GM21723 (cell line): ENCODE results near the gene PRR30.
A peak's percentile ranks its signal among the peaks of the same experiment; 100 is the strongest.

Experiments used
- ATAC-seq: cut with Tn5 transposase; IDR thresholded peaks from one replicate; pipeline ENCODE4 v1.9.1; 2021; ENCODE audit warnings: mild to moderate bottlenecking, moderate library complexity; ENCODE audit not compliant: unreplicated experiment

Gene PRR30

DNA sequence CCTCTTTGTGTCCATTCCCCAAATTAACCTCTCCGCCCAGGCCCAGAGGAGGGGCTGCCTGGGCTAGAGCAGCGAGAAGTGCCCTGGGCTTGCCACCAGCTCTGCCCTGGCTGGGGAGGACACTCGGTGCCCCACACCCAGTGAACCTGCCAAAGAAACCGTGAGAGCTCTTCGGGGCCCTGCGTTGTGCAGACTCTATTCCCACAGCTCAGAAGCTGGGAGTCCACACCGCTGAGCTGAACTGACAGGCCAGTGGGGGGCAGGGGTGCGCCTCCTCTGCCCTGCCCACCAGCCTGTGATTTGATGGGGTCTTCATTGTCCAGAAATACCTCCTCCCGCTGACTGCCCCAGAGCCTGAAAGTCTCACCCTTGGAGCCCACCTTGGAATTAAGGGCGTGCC is 39.2 kb downstream of the PRR30 start:
- no peak for ATAC-seq

DNA sequence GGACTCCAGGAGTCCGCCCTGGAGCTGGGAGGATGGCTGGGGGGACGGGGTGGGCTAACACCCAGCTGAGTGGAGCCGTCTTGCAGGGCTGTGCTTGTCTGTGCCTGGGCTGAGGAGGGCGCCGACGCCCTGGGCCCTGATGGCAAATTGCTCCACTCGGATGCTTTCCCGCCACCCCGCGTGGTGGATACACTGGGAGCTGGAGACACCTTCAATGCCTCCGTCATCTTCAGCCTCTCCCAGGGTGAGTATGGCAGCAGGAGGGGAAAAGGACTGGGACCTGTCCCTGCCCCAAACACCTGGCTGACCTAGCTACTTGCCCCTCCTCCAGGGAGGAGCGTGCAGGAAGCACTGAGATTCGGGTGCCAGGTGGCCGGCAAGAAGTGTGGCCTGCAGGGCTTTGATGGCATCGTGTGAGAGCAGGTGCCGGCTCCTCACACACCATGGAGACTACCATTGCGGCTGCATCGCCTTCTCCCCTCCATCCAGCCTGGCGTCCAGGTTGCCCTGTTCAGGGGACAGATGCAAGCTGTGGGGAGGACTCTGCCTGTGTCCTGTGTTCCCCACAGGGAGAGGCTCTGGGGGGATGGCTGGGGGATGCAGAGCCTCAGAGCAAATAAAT is 39.8 kb downstream of the PRR30 start:
- no peak for ATAC-seq

DNA sequence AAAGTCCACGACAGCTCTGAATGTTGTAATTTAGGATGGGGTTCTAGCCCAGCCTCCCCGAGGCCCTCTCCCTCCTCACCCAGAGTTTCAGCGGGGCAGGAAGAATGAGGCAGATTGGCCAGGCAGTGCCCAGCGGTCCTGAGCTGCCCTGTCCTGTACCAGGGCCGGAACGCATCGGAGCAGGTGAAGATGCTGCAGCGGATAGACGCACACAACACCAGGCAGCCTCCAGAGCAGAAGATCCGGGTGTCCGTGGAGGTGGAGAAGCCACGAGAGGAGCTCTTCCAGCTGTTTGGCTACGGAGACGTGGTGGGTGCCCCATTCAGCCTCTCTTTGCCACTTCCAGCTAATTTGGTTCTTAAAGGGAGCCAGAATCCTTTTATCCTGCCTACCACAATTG is 41.9 kb downstream of the PRR30 start:
- no peak for ATAC-seq

DNA sequence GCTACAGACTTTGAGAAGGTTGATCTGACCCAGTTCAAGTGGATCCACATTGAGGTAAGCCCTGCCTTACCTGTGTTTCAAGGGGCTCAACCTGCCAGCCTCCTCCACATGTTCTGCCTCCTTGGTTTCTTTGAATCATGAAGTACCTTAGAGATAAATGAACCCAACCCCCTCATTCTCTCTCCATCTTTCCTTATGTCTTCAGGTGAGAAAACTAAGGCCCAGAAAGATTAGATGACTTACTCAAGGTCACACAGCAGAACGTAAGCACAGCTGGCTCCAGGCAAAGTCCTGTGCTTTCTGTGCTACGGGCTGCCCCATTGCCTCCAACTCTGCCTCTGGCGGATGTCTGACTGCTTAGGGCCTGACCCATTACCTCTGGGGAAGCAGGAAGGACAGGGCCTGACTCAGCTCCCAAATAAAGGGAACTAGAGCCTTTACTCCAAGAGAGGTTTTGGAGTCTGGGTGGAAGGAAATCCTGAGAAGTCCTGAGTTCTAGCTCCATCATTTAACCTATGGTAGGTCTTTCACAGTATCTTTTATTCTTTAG is 42.4 kb downstream of the PRR30 start:
- ATAC-seq = no peak

- ATAC-seq = peak; percentile 75
Observed at GRCh38 chr2:27095745-27096651, 43.2 kb downstream of the PRR30 start.

DNA sequence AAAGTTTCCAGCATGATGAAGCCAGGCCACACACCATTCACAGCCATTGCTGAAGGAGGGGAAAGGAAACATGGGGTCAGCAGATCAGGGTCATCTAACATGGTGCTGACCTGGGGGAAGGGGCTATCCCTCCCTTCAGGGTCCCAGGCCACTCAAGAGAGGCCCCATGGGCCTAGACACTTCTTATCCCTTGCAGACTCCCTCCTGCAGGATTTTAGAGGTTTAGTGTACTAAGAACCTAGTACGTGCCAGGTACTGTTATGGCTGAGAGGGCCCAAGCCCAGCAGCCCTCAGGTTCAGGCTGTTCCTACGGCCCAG is 43.8 kb downstream of the PRR30 start:
- ATAC-seq = no peak

DNA sequence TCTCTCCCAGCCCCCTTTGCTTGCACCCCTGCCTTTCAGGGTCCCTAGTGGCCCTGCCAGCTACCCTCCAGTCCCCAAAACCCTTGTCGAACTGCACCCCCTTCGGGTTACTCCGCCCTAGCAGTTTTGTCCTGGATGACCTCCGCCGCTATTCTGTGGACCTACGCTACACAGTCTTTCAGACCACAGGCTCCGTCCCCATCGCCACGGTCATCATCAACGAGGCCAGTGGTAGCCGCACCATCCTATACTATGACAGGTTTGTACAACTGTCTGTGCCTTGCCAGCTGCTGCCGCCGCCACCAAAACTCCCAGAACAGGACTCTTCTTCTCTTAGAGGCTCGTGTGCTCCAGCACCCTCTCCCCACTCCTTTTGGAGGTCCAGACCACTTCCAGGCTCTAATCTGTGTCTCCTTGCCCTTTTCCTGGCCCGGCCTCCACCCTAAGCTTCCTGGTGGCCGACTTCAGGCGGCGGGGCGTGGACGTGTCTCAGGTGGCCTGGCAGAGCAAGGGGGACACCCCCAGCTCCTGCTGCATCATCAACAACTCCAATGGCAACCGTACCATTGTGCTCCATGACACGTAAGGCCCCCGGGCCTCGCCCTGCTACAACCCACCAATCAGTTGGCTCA is 44.7 kb downstream of the PRR30 start:
- no peak for ATAC-seq

- no peak for ATAC-seq
Observed at GRCh38 chr2:27093430-27094352, 45.5 kb downstream of the PRR30 start.

GRCh38 chr2:27092696-27093429 is 46.3 kb downstream of the PRR30 start:
- no peak for ATAC-seq

GRCh38 chr2:27091746-27092695 is 47.2 kb downstream of the PRR30 start:
- no peak for ATAC-seq

GRCh38 chr2:27089111-27089954 is 49.9 kb downstream of the PRR30 start:
- no peak for ATAC-seq

- ATAC-seq = no peak
Observed at GRCh38 chr2:27088634-27089033, 50.6 kb downstream of the PRR30 start.

GRCh38 chr2:27087823-27088410 is 51.3 kb downstream of the PRR30 start:
- no peak for ATAC-seq
